ENCODE results near the gene HELZ2. TPM values are rescaled to one million over a fixed set of nuclear protein-coding genes. Genes with fewer than 3 reads are reported as not detected.

Gene HELZ2
- total and polyA plus RNA-seq, 9 donors: 5.8 to 12.4 (median 7.4) TPM

DNA sequence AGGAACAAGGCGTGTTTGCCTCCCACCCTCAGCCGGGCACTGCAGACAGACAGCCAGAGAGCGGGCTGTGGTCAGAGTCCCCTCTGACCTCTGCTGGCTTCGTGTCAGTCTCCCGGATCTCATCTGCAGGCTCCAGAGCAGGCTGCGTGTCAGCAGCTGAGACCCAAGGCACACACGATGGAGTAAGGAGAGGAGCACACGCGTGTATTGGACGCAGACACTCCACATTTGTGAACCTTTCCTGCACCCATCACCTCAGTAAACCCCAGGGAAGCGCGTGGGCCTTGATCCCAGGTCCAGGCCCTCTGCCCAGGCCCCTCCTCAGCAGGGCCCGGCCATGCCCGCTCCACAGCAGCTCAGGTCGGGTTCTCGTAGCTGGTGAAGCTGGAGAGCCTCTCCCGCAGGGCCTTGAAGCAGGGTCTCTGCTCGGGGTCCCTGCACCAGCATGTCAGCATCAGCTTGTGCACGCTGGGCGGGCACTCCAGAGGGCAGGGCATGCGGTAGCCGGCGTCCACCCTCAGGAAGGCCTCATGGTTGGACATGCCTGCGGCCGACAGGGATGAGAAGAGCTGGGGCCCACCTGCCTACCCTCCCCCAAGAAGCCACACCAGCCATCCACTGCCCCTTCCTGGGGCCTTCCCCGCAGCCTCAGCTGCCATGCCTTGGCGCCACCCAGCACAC is 44.7 kb downstream of the HELZ2 start:
- no peak for DNase-seq
- Histone ChIP-seq H3K36me3 (ENCODE audit: control insufficient read depth, insufficient read depth, low read length) (no peaks in the 10 kb centered on the region), H3K4me1 (ENCODE audit: control insufficient read depth, insufficient read depth, low read length) (peaks cover 5% of the 10 kb centered on the region), H3K27me3 (ENCODE audit: control insufficient read depth, insufficient read depth, low read length) (peaks cover 17% of the 10 kb centered on the region), H3K9me3 (replicated peaks; ENCODE audit: control insufficient read depth, low read depth, low read length) (no peaks in the 10 kb centered on the region), H3K27ac (ENCODE audit: low read length) (no peak overlapping the region), H3K4me3 (ENCODE audit: low read length) (no peak overlapping the region)
- WGBS (ENCODE audit: insufficient coverage): 64% methylated on average over 15 of the region's 27 CpGs

DNA sequence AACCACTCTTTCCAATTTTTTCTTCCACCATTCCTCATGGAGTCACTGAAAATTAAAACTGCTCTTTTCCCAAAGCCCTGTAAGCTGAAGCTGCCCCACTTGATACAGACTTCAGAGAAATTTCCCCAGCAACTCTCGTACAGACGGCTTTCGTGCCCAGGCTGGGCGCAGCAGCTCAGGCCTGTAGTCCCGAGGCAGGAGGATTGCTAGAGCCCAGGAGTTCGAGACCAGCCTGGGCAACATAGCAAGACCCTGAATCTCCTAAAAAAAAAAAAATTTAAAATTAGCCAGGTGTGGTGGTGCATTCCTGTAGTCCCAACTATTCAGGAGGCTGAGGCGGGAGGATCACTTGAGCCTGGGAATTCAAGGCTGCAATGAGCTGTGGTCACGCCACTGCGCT is 46.9 kb downstream of the HELZ2 start:
- Histone ChIP-seq H3K4me3 (ENCODE audit: low read length) (no peak overlapping the region), H3K27ac (ENCODE audit: low read length) (no peak overlapping the region), H3K9me3 (replicated peaks; ENCODE audit: control insufficient read depth, low read depth, low read length) (no peaks in the 10 kb centered on the region), H3K27me3 (ENCODE audit: control insufficient read depth, insufficient read depth, low read length) (peaks cover 3% of the 10 kb centered on the region), H3K4me1 (ENCODE audit: control insufficient read depth, insufficient read depth, low read length) (peaks cover 8% of the 10 kb centered on the region), H3K36me3 (ENCODE audit: control insufficient read depth, insufficient read depth, low read length) (peaks cover 15% of the 10 kb centered on the region)
- WGBS (ENCODE audit: insufficient coverage): 87% methylated on average over 7 of the region's 9 CpGs
- no peak for DNase-seq

DNA sequence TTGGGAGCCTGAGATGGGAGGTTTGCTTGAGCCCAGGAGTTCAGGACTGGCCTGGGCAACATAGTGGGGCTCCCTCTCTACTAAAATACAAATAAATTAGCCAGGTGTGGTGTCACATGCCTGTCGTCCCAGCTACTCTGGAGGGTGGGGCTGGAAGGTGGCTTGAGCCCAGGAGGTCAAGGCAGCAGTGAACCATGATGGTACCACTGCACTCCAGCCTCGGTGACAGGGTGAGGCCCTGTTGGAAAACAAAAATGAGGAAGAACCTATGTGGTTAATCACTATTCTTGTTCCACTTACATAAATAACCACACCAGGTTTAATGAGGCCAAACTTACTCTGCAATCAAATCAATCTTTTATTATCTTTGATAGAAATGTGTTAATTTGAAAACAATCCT is 48.1 kb downstream of the HELZ2 start:
- Histone ChIP-seq H3K36me3 (ENCODE audit: control insufficient read depth, insufficient read depth, low read length) (peaks cover 20% of the 10 kb centered on the region), H3K9me3 (replicated peaks; ENCODE audit: control insufficient read depth, low read depth, low read length) (no peaks in the 10 kb centered on the region), H3K27me3 (ENCODE audit: control insufficient read depth, insufficient read depth, low read length) (no peaks in the 10 kb centered on the region), H3K4me3 (ENCODE audit: low read length) (no peak overlapping the region), H3K27ac (ENCODE audit: low read length) (no peak overlapping the region), H3K4me1 (ENCODE audit: control insufficient read depth, insufficient read depth, low read length) (peaks cover 18% of the 10 kb centered on the region)
- no CpG with 5 or more reads among the region's 2 CpGs for WGBS (ENCODE audit: insufficient coverage)
- no peak for DNase-seq

DNA sequence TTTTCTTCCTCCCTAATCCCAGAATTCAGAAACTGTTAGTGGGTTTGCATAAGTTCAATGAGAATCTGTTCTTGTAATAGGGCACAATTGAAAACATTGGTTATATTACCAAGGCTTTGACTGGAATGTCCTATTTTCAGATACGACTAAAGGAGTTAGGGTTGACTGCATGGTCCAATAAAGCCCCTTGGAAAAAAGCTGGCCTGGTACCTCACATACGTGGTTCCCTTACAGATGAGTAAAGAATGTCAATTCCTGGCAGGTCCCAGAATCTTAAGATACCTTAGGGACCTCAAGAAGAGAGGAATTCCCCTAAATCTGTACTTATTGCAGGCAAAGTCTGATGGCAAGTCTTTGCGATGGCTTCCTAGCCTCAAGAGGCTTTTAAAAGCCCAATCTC is 48.9 kb downstream of the HELZ2 start:
- H3K9me3 ChIP-seq (replicated peaks; ENCODE audit: control insufficient read depth, low read depth, low read length): no peaks in the 10 kb centered on the region
- peaks cover 20% of the 10 kb centered on the region for H3K36me3 ChIP-seq (ENCODE audit: control insufficient read depth, insufficient read depth, low read length)
- 0% methylated on average over 1 of the region's 3 CpGs for WGBS (ENCODE audit: insufficient coverage)
- no peak for DNase-seq
- no peak overlapping the region for H3K4me3 ChIP-seq (ENCODE audit: low read length)
- H3K4me1 ChIP-seq (ENCODE audit: control insufficient read depth, insufficient read depth, low read length): peaks cover 18% of the 10 kb centered on the region
- H3K27ac ChIP-seq (ENCODE audit: low read length): no peak overlapping the region
- no peaks in the 10 kb centered on the region for H3K27me3 ChIP-seq (ENCODE audit: control insufficient read depth, insufficient read depth, low read length)

Other genes starting within 250 kb of the HELZ2 start
- 0.71 TPM for gene CHRNA4, start 212.9 kb downstream of the HELZ2 start, total RNA-seq
- gene CHRNA4, start 212.9 kb downstream of the HELZ2 start, polyA plus RNA-seq (ENCODE audit: insufficient read depth in 1 of 8, insufficient read length in 8 of 8, low replicate concordance in 1 of 8): 1 to 10 TPM in 2 of 8 donors, under 1 TPM in 6; 0.44 to 2.3 (median 0.78) TPM
- 2.9 TPM for gene KCNQ2, start 101.6 kb downstream of the HELZ2 start, total RNA-seq
- gene KCNQ2, start 101.6 kb downstream of the HELZ2 start, polyA plus RNA-seq (ENCODE audit: insufficient read depth in 1 of 8, insufficient read length in 8 of 8, low replicate concordance in 1 of 8): 10 to 100 TPM in 2 of 8 donors, 1 to 10 TPM in 6; 2.9 to 11.5 (median 7.1) TPM
- 330 TPM for gene EEF1A2, start 75.2 kb downstream of the HELZ2 start, total RNA-seq
- gene EEF1A2, start 75.2 kb downstream of the HELZ2 start, polyA plus RNA-seq (ENCODE audit: insufficient read depth in 1 of 8, insufficient read length in 8 of 8, low replicate concordance in 1 of 8): 100 to 1,000 TPM; 377 to 890 (median 715) TPM
- 47.3 TPM for gene PPDPF, start 53.5 kb downstream of the HELZ2 start, total RNA-seq
- 100 to 1,000 TPM; 172 to 370 (median 233) TPM for gene PPDPF, start 53.5 kb downstream of the HELZ2 start, polyA plus RNA-seq (ENCODE audit: insufficient read depth in 1 of 8, insufficient read length in 8 of 8, low replicate concordance in 1 of 8)
- gene PTK6, start 36.9 kb downstream of the HELZ2 start, total RNA-seq: not detected
- under 1 TPM; 0.08 to 0.61 (median 0.34) TPM for gene PTK6, start 36.9 kb downstream of the HELZ2 start, polyA plus RNA-seq (ENCODE audit: insufficient read depth in 1 of 8, insufficient read length in 8 of 8, low replicate concordance in 1 of 8)
- not detected for gene SRMS, start 26.5 kb downstream of the HELZ2 start, total RNA-seq
- gene SRMS, start 26.5 kb downstream of the HELZ2 start, polyA plus RNA-seq (ENCODE audit: insufficient read depth in 1 of 8, insufficient read length in 8 of 8, low replicate concordance in 1 of 8): not detected
- 0.09 TPM for gene FNDC11, start 20.1 kb downstream of the HELZ2 start, total RNA-seq
- under 1 TPM; 0.07 to 0.31 (median 0.14) TPM for gene FNDC11, start 20.1 kb downstream of the HELZ2 start, polyA plus RNA-seq (ENCODE audit: insufficient read depth in 1 of 8, insufficient read length in 8 of 8, low replicate concordance in 1 of 8)
- 5.9 TPM for gene GMEB2, start 52.9 kb upstream of the HELZ2 start, total RNA-seq
- gene GMEB2, start 52.9 kb upstream of the HELZ2 start, polyA plus RNA-seq (ENCODE audit: insufficient read depth in 1 of 8, insufficient read length in 8 of 8, low replicate concordance in 1 of 8): 1 to 10 TPM; 7.1 to 9.5 (median 8.1) TPM
- gene STMN3, start 79.2 kb upstream of the HELZ2 start, total RNA-seq: 18.3 TPM
- 10 to 100 TPM; 12.3 to 31.9 (median 19.4) TPM for gene STMN3, start 79.2 kb upstream of the HELZ2 start, polyA plus RNA-seq (ENCODE audit: insufficient read depth in 1 of 8, insufficient read length in 8 of 8, low replicate concordance in 1 of 8)
- 8.4 TPM for gene RTEL1, start 84.1 kb upstream of the HELZ2 start, total RNA-seq
- gene RTEL1, start 84.1 kb upstream of the HELZ2 start, polyA plus RNA-seq (ENCODE audit: insufficient read depth in 1 of 8, insufficient read length in 8 of 8, low replicate concordance in 1 of 8): 10 to 100 TPM in 5 of 8 donors, 1 to 10 TPM in 3; 8.7 to 13.3 (median 11.1) TPM
- gene TNFRSF6B, start 122.4 kb upstream of the HELZ2 start, total RNA-seq: 1.6 TPM
- gene TNFRSF6B, start 122.4 kb upstream of the HELZ2 start, polyA plus RNA-seq (ENCODE audit: insufficient read depth in 1 of 8, insufficient read length in 8 of 8, low replicate concordance in 1 of 8): 1 to 10 TPM in 7 of 8 donors, under 1 TPM in 1; 0.55 to 2.4 (median 1.3) TPM
- gene ARFRP1, start 133.7 kb upstream of the HELZ2 start, total RNA-seq: 32.8 TPM
- 10 to 100 TPM; 26.2 to 33.0 (median 31.0) TPM for gene ARFRP1, start 133.7 kb upstream of the HELZ2 start, polyA plus RNA-seq (ENCODE audit: insufficient read depth in 1 of 8, insufficient read length in 8 of 8, low replicate concordance in 1 of 8)
- 13.1 TPM for gene ZGPAT, start 133.8 kb upstream of the HELZ2 start, total RNA-seq
- 10 to 100 TPM; 13.0 to 18.2 (median 16.4) TPM for gene ZGPAT, start 133.8 kb upstream of the HELZ2 start, polyA plus RNA-seq (ENCODE audit: insufficient read depth in 1 of 8, insufficient read length in 8 of 8, low replicate concordance in 1 of 8)
- gene LIME1, start 162.4 kb upstream of the HELZ2 start, total RNA-seq: 6.4 TPM
- 1 to 10 TPM; 2.5 to 8.1 (median 4.8) TPM for gene LIME1, start 162.4 kb upstream of the HELZ2 start, polyA plus RNA-seq (ENCODE audit: insufficient read depth in 1 of 8, insufficient read length in 8 of 8, low replicate concordance in 1 of 8)
- gene SLC2A4RG, start 165.5 kb upstream of the HELZ2 start, total RNA-seq: 58.2 TPM
- gene SLC2A4RG, start 165.5 kb upstream of the HELZ2 start, polyA plus RNA-seq (ENCODE audit: insufficient read depth in 1 of 8, insufficient read length in 8 of 8, low replicate concordance in 1 of 8): 100 to 1,000 TPM; 112 to 160 (median 133) TPM

Measured in muscle of leg (tissue), 11 donors.